ENCODE data around the gene AK3.
"Not testable (repeated sequence)": the region's sequence is repeated elsewhere in the genome, so short reads cannot be mapped to it uniquely, and the experiment has no call there.

Gene AK3

DNA sequence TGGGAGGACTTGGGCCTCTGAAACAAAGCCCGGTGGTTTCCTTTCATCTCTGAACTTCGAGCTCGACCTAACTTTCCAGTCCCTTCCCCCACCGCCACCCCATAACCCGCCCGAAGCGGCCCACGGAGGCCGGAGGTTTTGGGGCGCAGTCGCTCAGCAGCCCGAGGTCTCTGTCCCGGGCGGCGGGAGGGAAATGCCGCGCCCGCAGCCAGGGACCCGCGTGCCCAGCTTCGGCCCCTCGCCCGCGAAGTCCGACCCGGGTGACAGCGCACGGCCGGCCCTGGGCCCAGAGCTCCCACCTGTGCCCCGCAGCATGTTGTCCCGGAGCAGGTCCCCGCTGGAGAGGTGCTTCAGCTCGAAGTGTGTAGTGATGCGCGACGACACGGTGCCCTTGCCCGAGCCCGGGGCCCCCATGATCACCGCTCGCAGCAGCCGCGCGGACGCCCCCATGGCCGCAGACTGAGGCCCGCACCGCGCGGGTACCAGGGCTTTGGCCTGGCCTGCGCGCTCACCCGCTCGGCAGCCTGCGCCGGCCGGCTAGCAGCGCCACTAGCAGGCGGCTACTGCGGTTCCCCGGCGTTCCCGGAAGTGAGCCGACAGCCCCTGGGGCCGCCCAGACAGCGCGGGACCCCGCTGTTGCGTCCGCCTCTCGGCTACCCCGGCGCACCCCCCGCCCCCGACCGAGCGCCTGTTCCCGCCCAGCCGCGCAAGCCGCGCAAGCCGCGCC, at the start of gene AK3:
TSS of gene AK3 (minus strand) at position 565 of the 727 bp plus-strand sequence. CDS start at position 450, 115 bp downstream.
- DNase-seq, result peak; percentile 93

DNA sequence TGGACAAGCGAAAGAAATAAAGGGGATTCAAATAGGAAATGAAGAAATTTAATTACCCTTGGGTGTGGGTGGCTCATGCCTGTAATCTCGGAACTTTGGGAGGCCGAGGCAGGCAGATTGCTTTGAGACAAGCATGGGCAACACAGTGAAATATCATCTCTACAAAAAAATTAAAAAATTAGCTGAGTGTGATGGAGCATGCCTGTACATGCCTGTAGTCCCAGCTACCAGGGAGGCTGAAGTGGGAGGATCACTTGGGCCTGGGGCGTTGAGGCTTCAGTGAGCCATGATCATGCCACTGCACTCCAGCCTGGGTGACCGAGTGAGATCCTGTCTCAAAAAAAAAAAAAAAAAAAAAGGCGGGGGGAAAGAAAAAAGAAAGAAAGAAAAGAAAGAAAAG, 47.7 kb upstream of the AK3 start:
- peak; percentile 52 for DNase-seq

- no peak for DNase-seq
Measured at GRCh38 chr9:4787876-4788275, 46.9 kb upstream of the AK3 start.

DNA sequence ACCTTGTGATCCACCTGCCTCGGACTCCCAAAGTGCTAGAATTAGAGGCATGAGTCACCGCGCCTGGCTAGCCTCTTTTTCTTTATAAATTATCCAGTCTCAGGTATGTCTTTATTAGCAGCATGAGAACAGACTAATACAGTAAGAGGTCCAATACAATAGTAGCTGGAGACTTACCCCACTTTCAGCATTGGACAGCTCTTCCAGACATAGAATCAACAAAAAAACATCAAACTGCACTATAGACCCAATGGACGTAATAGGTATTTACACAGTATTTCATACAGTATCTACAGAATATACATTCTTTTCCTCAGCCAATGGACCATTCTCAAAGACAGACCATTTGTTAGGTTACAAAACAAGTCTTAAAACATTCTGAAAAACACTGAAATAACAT, 45.6 kb upstream of the AK3 start:
- DNase-seq, result no peak

DNA sequence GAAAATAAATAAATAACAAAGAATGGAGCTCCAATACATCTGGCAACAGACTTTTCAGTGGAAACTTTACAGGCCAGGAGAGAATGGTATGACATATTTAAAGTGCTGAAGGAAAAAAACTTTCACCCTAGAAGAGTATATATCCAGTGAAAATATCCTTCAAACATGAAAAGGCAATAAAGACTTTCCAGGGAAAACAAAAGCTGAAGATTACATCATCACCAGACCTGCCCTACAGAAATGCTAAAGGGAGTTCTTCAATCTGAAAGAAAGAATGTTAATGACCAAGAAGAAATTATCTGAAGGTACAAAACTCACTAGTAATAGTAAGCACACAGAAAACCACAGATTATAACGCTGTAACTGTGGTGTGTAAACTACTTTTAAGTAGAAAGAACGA, 43.4 kb upstream of the AK3 start:
- no peak for DNase-seq

DNA sequence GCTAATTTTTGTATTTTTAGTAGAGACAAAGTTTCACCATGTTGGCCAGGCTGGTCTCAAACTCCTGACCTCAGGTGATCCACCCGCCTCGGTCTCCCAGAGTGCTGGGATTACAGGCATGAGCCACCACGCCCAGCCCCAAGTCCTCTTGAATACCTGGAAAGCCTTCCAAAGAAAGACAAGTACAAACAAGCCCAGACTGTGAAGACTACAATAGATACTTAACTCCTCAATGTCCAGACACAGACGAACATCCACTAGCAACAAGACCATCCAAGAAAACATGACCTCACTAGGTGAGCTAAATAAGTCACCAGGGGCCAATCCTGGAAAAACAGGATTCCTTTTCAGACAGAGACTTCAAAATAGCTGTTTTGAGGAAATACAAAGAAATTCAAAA, 42.2 kb upstream of the AK3 start:
- not testable (repeated sequence) for DNase-seq

DNA sequence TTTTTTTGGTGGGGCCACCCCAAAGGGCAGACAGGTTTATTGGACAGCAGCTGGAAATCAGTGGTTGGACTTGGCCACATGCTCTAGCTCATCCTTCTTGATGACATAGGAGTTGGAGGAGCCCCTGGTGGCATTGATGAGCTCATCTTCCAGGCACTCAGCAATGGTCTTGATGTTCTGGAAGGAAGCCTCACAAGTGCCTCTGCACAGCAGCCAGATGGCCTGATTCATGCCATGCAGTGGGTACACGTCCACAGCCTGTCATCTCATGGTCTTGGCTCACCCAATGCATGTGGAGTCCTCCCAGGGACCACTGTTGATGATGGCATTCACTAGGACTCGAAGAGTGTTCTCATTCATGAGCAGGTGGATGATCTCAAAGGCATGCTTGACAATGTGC, 40.4 kb upstream of the AK3 start:
- no peak for DNase-seq

DNA sequence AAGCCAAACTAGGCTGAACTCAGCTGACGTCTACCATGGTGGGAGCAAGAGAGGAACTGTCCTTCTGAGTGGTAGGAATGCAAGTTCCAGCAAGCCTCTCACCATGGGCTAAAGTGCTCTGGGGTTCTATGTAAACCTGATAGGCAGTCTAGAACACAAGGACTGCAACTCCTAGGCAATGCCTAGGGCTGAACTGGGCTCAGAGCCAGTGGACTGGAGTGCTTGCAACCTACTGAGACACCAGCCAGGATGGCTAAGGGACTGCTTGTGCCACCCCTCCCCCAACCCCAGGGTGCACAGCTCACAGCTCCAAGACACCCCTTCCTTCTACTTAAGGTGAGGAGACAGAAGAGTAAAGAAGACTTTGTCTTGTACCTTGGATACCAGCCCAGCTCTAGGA, 39.6 kb upstream of the AK3 start:
- DNase-seq, result no peak

DNA sequence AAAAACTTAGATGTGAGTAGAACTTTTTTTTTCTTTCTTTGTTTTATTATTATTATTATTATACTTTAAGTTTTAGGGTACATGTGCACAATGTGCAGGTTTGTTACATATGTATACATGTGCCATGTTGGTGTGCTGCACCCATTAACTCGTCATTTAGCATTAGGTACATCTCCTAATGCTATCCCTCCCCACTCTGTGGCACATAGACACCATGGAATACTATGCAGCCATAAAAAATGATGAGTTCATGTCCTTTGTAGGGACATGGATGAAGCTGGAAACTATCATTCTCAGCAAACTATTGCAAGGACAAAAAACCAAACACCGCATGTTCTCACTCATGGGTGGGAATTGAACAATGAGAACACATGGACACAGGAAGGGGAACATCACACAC, 34.0 kb upstream of the AK3 start:
- DNase-seq, result not testable (repeated sequence)

DNA sequence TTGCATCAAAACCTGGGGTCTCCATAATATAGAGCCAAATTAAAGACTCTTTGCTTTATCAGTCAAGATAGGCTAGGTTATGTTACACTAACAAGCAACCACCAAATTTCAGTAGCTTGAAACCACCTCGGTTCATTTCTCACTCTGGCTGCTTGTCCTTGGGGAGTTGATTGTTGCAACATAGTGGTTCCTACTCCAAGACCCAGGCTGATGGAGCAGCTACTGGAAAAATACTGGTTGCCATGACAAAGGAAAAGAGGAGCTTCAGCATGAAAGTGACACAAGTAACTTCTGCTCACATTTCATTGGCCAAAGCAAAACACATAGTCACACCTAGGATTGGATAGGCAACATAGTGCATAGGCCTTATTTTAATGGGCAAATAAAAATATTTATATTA, 33.2 kb upstream of the AK3 start:
- peak; percentile 60 for DNase-seq

GRCh38 chr9:4771788-4772187, 30.8 kb upstream of the AK3 start:
- no peak for DNase-seq

GRCh38 chr9:4769321-4770080, 28.5 kb upstream of the AK3 start:
- no peak for DNase-seq

- DNase-seq, result no peak
Measured at GRCh38 chr9:4768681-4769080, 27.7 kb upstream of the AK3 start.

GRCh38 chr9:4764033-4764432, 23.0 kb upstream of the AK3 start:
- no peak for DNase-seq

DNA sequence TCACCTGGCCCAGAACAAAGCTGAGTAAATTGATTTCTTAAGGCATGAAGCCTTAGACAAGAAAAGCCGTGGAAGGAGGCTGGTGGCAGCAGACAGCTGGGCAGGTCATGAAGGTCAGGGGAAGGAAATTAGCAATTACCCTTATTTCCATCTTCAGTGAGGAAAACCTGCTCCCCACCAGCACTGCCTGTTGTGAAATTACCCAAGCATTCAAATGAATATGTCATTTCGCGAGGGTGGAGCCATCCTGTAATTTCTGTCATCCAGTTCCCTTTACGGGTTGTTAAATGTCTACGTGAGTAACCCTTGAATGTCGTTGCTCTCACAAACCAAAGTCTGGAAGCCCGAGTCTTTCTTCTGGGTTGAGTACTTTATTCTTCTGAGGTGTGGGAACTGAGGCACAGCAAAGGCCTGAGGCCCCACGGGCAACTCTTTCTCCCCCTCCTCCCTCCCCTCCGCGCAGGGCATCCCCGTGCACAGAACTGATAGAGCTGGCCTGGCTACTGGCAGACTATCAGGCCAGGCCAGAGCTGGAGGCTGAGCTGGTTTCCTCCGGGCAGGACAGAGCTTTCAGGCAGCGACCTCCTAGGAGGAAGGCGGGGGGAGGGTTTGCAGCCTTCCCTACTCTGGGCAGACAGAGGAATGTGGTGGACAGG, 22.0 kb upstream of the AK3 start:
- DNase-seq, result no peak

DNA sequence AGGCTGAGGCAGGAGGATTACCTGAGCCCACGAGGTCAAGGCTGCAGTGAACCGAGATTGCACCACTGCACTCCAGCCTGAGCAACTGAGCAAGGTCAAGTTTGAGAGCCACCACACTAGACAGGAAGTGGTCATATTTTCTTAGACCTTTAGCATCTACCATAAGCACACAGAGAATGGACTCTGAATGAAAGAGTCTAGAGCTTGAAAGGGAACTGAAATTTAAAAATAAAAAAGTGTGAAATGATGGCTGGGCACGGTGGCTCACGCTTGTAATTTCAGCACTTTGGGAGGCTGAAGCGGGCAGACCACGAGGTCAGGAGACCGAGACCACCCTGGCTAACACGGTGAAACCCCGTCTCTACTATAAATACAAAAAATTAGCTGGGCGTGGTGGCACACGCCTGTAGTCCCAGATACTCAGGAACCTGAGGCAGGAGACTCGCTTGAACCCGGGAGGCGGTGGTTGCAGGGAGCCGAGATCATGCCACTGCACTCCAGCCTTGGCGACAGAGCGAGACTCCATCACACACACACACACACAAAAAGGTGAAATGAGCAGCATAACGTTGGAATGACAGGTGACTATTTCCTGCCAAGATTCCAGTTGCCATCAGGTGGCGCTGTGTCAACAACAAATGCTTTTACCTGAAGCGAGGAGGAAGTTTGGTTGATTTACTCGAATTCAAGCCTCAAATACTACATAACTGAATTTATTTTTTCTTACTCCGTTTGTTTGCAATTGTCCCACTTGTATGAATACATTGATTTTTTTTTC, 21.3 kb upstream of the AK3 start:
- DNase-seq, result peak; percentile 82

DNA sequence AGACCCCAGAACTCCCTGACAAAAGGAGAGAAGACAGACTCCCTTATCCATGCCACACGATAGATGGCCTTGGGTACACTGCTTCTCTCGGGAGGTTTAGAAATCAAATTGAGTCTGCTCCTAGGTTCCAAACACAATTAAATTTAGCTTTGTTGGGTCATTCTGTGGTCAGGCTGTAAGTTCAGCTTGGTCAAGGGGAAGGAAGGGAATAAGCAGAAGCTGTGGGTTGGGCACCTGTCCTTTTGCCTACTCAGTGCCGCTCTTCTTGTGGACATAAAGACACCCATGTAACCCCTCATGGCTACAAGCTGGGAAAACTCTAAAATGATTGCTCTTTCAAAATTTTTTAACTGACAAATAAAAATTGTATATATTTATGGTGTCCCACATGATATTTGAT, 19.1 kb upstream of the AK3 start:
- no peak for DNase-seq

DNA sequence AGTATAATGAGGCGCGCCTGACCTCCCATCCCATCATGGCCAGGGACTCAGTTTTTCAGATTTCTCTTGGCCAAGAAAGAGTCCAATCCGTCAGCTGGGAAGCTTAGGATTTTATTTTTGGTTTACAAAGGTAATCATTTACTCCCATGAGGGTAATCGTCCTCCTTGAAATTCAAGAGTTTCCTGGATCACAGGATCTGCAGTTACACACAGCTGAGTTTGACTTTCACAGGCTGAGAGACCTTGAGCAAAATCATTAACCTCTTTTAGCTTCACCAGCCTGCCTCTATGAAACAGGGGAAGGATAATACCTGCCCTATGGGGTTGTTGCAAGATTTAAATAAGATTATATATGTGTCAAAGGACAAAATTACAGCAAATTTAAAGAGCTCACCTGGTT, 15.4 kb upstream of the AK3 start:
- DNase-seq, result no peak

GRCh38 chr9:4755026-4755609, 14.1 kb upstream of the AK3 start:
- DNase-seq, result no peak

DNA sequence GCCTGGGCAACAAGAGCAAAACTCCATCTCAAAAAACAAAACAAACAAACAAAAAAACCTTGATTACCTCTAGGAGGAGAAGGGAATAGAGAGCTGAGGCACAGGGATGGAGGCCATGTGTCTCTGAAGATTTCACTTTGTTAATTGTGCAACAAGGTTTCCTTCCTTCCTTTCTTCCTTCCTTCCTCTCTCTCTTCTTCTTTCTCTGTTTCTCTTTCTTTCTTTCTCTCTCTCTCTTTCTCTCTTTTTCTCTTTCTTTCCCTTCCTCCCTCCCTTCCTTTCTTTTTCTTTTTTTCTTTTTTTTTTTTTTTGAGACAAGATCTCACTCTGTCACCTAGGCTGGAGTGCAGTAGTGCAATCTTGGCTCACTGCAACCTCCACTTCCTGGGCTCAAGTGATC, 13.5 kb upstream of the AK3 start:
- not testable (repeated sequence) for DNase-seq

GRCh38 chr9:4750023-4750673, 9.1 kb upstream of the AK3 start:
- peak; percentile 34 for DNase-seq

DNA sequence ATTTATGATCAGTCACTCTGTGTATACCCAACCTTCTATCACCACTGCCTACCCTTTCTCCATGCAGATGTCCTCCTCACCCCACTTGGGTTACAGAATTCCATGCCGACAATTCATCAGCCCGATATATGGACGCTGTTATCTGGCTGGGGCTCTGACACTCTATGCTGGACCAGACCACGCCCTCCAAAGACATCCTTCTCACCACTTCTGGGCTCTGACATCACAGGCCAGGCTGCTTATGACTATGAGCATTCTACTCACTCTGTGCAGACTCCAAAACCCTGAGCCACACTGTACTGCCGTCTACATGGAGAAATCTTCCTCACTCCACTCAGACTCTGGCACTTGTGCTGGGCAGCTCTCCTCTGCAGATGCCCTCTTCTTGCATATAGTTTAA, 7.6 kb upstream of the AK3 start:
- no peak for DNase-seq

Data from NCI-H2171 (cell line).